HepG2 (cell line): ENCODE data around the gene CALY. TPM values are rescaled to one million over a fixed set of nuclear protein-coding genes. Genes with fewer than 3 reads are reported as not detected.

ENCODE experiments used
- CC2D1A ChIP-seq: sonication (generic); formaldehyde crosslinking; IDR thresholded peaks from 2 replicates; pipeline ENCODE4 v1.8.1; 2023; ENCODE audit warnings: mild to moderate bottlenecking, missing genetic modification reagents
- FOXK1 ChIP-seq: sonication (generic); formaldehyde crosslinking; IDR thresholded peaks from 2 replicates; pipeline ENCODE4 v1.4.0; 2020; ENCODE audit warnings: low read depth, missing genetic modification reagents, borderline replicate concordance
- HNRNPL ChIP-seq: fragments of 200-400 bp; formaldehyde crosslinking; IDR thresholded peaks from 2 replicates; pipeline ENCODE4 v1.6.1; 2017; ENCODE audit warnings: mild to moderate bottlenecking, low read depth, low read length
- RCOR2 ChIP-seq: IDR thresholded peaks from 2 replicates; pipeline ENCODE4 v1.6.1; 2016; ENCODE audit warnings: missing biosample characterization, missing genetic modification reagents
- ZBTB20 ChIP-seq: sonication (generic); formaldehyde crosslinking; IDR thresholded peaks from 2 replicates; pipeline ENCODE4 v1.8.1; 2023; ENCODE audit warnings: missing genetic modification reagents, low read depth, mild to moderate bottlenecking, borderline replicate concordance
- ZBTB26 ChIP-seq: IDR thresholded peaks from 2 replicates; pipeline ENCODE4 v1.6.1; 2016; ENCODE audit warnings: missing compliant biosample characterization, missing genetic modification reagents, borderline replicate concordance
- ZNF207 ChIP-seq: fragments of 450-650 bp; IDR thresholded peaks from 2 replicates; pipeline ENCODE4 v1.6.1; 2016; ENCODE audit warnings: antibody characterized with exemption, borderline replicate concordance
- ZNF274 ChIP-seq: sonication (generic); formaldehyde crosslinking; IDR thresholded peaks from 2 replicates; pipeline ENCODE4 v1.5.1; 2020; ENCODE audit warnings: mild to moderate bottlenecking, missing genetic modification reagents
- ZNF496 ChIP-seq: sonication (generic); formaldehyde crosslinking; IDR thresholded peaks from 2 replicates; pipeline ENCODE4 v1.8.1; 2023; ENCODE audit warnings: mild to moderate bottlenecking, moderate library complexity, missing genetic modification reagents; ENCODE audit not compliant: insufficient replicate concordance
- ZNF563 ChIP-seq: sonication (generic); formaldehyde crosslinking; IDR thresholded peaks from 2 replicates; pipeline ENCODE4 v1.8.0; 2022; ENCODE audit warnings: mild to moderate bottlenecking, moderate library complexity, missing genetic modification reagents
- ZNF687 ChIP-seq: sonication (generic); formaldehyde crosslinking; IDR thresholded peaks from 2 replicates; pipeline ENCODE4 v1.5.1; 2020; ENCODE audit warnings: mild to moderate bottlenecking, missing genetic modification reagents, moderate library complexity
- polyA plus RNA-seq, 8 experiments: library from polyadenylated mRNA; depleted of rRNA in 3 of 8; stranded (reverse) in 7 of 8; unstranded in 1 of 8; fragments of >200 nt; fragmentation: Illumina TruSeq in 4 of 8; extraction: Trizol in 4 of 8; gene quantifications; 2 replicates each; pipeline versions ENCODE4 v1.2.1 to v1.2.3, GENCODE V29; 2011 to 2016; ENCODE audit warnings: low read depth in 4 of 8, missing spikeins in 1 of 8, mixed read lengths in 1 of 8; ENCODE audit not compliant: insufficient read depth in 1 of 8
- total RNA-seq, 5 experiments: library from RNA; depleted of rRNA; stranded (reverse); fragments of >200 nt; fragmentation: Illumina TruSeq; extraction: Trizol; gene quantifications; 2 replicates each; pipeline ENCODE4 v1.2.3, GENCODE V29; 2016; ENCODE audit warnings: low read depth in 1 of 5
- TF ChIP-seq, protein P1 (sequence below): sonication (generic); formaldehyde crosslinking; conservative IDR thresholded peaks from 2 replicates; pipeline ENCODE4 v1.4.0; 2020; ENCODE audit warnings: missing genetic modification reagents
- TF ChIP-seq, protein P2 (sequence below): sonication (generic); formaldehyde crosslinking; IDR thresholded peaks from 2 replicates; pipeline ENCODE4 v1.4.0; 2020; ENCODE audit warnings: missing genetic modification reagents, low read depth, mild to moderate bottlenecking, borderline replicate concordance

CALY gene
- total and polyA plus RNA-seq, 2 of the 13 experiments (the other 11 are each of a cell fraction or from before 2014, with no cell fraction given): 0.08 TPM; not detected in 1

DNA sequence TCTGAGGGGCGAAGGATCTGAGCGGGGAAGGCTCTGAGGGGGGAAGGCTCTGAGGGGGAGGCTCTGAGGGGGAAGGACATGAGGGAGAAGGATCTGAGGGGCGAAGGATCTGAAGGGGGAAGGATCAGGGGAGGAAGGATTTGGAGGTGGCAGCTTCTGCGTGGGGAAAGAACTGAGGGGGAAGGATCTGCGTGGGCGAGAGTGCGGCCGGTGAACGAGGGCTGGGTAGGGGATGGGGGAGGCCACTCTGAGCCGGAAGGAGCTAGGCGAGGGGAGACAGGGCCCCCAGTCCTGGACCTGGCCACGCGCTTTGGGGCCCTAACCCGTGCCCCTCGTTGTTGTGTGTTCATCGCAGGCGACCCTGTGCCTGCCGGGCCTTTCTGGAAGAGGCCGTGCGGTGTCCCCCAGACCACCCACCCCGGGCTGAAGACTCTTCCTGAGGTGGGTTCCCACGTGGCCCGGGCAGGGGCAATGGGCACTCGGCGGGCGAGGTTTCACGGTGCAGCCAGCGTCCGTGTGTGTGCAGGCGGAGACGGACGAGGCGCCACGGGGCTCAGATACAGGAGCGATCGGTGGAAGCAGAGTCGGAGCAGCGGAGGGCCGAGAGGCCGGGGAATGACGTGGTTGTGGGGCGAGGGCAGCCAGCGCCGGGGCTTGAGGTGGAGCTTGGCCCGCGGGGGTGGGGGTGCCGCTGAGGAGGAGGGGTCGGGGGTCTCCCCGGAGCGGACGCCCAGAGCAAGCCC, 2.0 kb downstream of the CALY start (continued):
- TF ChIP-seq HNRNPL: 0 out of 2 replicates have a peak, but pooled peaks have one; percentile 18
- TF ChIP-seq CC2D1A (CRISPR knock-in tag): no peak
- no peak for TF ChIP-seq ZBTB20 (CRISPR knock-in tag)
- no peak for TF ChIP-seq ZNF207
- TF ChIP-seq, protein P1, sequence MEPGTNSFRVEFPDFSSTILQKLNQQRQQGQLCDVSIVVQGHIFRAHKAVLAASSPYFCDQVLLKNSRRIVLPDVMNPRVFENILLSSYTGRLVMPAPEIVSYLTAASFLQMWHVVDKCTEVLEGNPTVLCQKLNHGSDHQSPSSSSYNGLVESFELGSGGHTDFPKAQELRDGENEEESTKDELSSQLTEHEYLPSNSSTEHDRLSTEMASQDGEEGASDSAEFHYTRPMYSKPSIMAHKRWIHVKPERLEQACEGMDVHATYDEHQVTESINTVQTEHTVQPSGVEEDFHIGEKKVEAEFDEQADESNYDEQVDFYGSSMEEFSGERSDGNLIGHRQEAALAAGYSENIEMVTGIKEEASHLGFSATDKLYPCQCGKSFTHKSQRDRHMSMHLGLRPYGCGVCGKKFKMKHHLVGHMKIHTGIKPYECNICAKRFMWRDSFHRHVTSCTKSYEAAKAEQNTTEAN (CRISPR knock-in tag): no peak
- no peak for TF ChIP-seq ZNF274 (CRISPR knock-in tag)
- no peak for TF ChIP-seq ZNF496 (CRISPR knock-in tag)
- TF ChIP-seq RCOR2: no peak
- peak; percentile 40; the same call in 1 of the 2 replicates for TF ChIP-seq ZNF687 (CRISPR knock-in tag)
- no peak for TF ChIP-seq ZBTB26
- TF ChIP-seq, protein P2, sequence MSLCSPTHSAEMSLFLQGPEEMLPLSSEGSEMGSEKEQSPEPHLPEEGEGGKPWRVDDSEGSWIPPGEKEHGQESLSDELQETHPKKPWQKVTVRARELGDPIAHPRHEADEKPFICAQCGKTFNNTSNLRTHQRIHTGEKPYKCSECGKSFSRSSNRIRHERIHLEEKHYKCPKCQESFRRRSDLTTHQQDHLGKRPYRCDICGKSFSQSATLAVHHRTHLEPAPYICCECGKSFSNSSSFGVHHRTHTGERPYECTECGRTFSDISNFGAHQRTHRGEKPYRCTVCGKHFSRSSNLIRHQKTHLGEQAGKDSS: no peak
- no peak for TF ChIP-seq ZNF563 (CRISPR knock-in tag)
- TF ChIP-seq FOXK1: no peak
